Measurements from ENCODE around the gene KLHL26.

GRCh38 chr19:18672044-18672451 lies 35.2 kb downstream of the KLHL26 start:
- TF ChIP-seq CTCF (IDR thresholded peaks at IDR 0.05; ENCODE audit: low read length), result no peak
- TF ChIP-seq EZH2 (optimal IDR thresholded peaks at IDR 0.05; ENCODE audit: low read depth, low read length), result no peak
- no peak for TF ChIP-seq EZH2phosphoT487 (IDR thresholded peaks at IDR 0.05; ENCODE audit: low read length)

Data from MM.1S (cell line).